OCI-LY1 (cell line): Measurements from ENCODE around the gene SH3PXD2A.

Source experiments
- H2AFZ ChIP-seq: fragments of 200-600 bp; sonication (generic), shearing (Covaris generic); 2 replicates; pipeline ENCODE4 v1.6.0; 2014; ENCODE audit warnings: antibody characterized with exemption, mild to moderate bottlenecking, low read length
- H3F3A ChIP-seq: fragments of 200-600 bp; sonication (generic), shearing (Covaris generic); 2 replicates; pipeline ENCODE4 v1.6.0; 2014; ENCODE audit warnings: mild to moderate bottlenecking, antibody characterized with exemption, low read length, moderate library complexity; ENCODE audit not compliant: insufficient read depth
- H3K27ac ChIP-seq: fragments of 200-600 bp; sonication (generic); 2 replicates; pipeline ENCODE4 v1.5.1; 2014; ENCODE audit warnings: low read length, mixed run types, mild to moderate bottlenecking, low read depth; ENCODE audit not compliant: poor library complexity, severe bottlenecking
- H3K27me3 ChIP-seq: fragments of 200-600 bp; sonication (generic); 2 replicates; pipeline ENCODE4 v1.6.0; 2014; ENCODE audit warnings: antibody characterized with exemption, mild to moderate bottlenecking, low read length, moderate library complexity; ENCODE audit not compliant: insufficient read depth
- H3K36me3 ChIP-seq: fragments of 200-600 bp; sonication (generic); 2 replicates; pipeline ENCODE4 v1.6.1; 2014; ENCODE audit warnings: mild to moderate bottlenecking, antibody characterized with exemption, low read length, moderate library complexity, mixed read lengths; ENCODE audit not compliant: insufficient read depth
- H3K4me1 ChIP-seq: fragments of 200-600 bp; sonication (generic); 2 replicates; pipeline ENCODE4 v1.5.1; 2014; ENCODE audit warnings: mild to moderate bottlenecking, low read length, moderate library complexity; ENCODE audit not compliant: insufficient read depth, severe bottlenecking
- H3K4me2 ChIP-seq: fragments of 200-600 bp; sonication (generic), shearing (Covaris generic); 2 replicates; pipeline ENCODE4 v1.6.1; 2014; ENCODE audit warnings: low read length
- H3K4me3 ChIP-seq: fragments of 200-600 bp; sonication (generic); 2 replicates; pipeline ENCODE4 v1.5.1; 2014; ENCODE audit warnings: low read length, low read depth, mild to moderate bottlenecking, mixed read lengths; ENCODE audit not compliant: poor library complexity, severe bottlenecking
- H3K79me2 ChIP-seq: fragments of 200-600 bp; shearing (Covaris generic); 2 replicates; pipeline ENCODE4 v1.6.1; 2016; ENCODE audit warnings: mixed run types, low read length, mixed read lengths; ENCODE audit not compliant: insufficient read depth
- H3K9ac ChIP-seq: fragments of 200-600 bp; sonication (generic), shearing (Covaris generic); 2 replicates; pipeline ENCODE4 v1.6.1; 2014; ENCODE audit warnings: mild to moderate bottlenecking, low read length, mixed read lengths
- H3K9me2 ChIP-seq: fragments of 200-600 bp; sonication (generic), shearing (Covaris generic); 2 replicates; pipeline ENCODE4 v1.6.1; 2014; ENCODE audit warnings: low read depth, mild to moderate bottlenecking, low read length, mixed read lengths
- H3K9me3 ChIP-seq: fragments of 200-600 bp; shearing (Covaris generic); 2 replicates; pipeline ENCODE4 v1.6.1; 2014; ENCODE audit warnings: low read length, mixed read lengths
- H4K20me1 ChIP-seq: fragments of 200-600 bp; sonication (generic), shearing (Covaris generic); 2 replicates; pipeline ENCODE4 v1.6.0; 2016; ENCODE audit warnings: mild to moderate bottlenecking, low read length; ENCODE audit not compliant: insufficient read depth
- CTCF ChIP-seq: fragments of 200-600 bp; sonication (generic), shearing (Covaris generic); IDR thresholded peaks from 2 replicates; pipeline ENCODE4 v1.5.1; 2017; ENCODE audit warnings: mild to moderate bottlenecking, antibody characterized with exemption, low read length, moderate library complexity, mixed read lengths
- EZH2 ChIP-seq: fragments of 200-600 bp; sonication (generic), shearing (Covaris generic); IDR thresholded peaks from 2 replicates; pipeline ENCODE4 v1.8.0; 2017; ENCODE audit warnings: borderline replicate concordance, mixed run types, mild to moderate bottlenecking, antibody characterized with exemption, low read length, moderate library complexity, mixed read lengths

The SH3PXD2A gene

GRCh38 chr10:103758294-103758681 is 97.1 kb downstream of the SH3PXD2A start:
- Histone ChIP-seq H3F3A (no peaks in the 10 kb centered on the region), H3K9me3 (no peaks in the 10 kb centered on the region), H3K4me3 (no peak overlapping the region), H3K79me2 (no peaks in the 10 kb centered on the region), H4K20me1 (no peaks in the 10 kb centered on the region), H3K27me3 (peaks cover 5% of the 10 kb centered on the region; the same call in 1 of the 2 replicates), H3K9ac (no peak overlapping the region), H2AFZ (no peak overlapping the region), H3K9me2 (no peaks in the 10 kb centered on the region), H3K27ac (no peak overlapping the region), H3K4me1 (peaks cover 14% of the 10 kb centered on the region), H3K36me3 (no peaks in the 10 kb centered on the region), H3K4me2 (no peak overlapping the region)
- TF ChIP-seq CTCF = no peak
- no peak for TF ChIP-seq EZH2

GRCh38 chr10:103757531-103758293 is 97.7 kb downstream of the SH3PXD2A start:
- Histone ChIP-seq H3K4me3 (no peak overlapping the region), H3F3A (no peaks in the 10 kb centered on the region), H2AFZ (no peak overlapping the region)

GRCh38 chr10:103756277-103756869 is 99.0 kb downstream of the SH3PXD2A start:
- H3K79me2 ChIP-seq = no peaks in the 10 kb centered on the region
- H3F3A ChIP-seq = no peaks in the 10 kb centered on the region
- no peaks in the 10 kb centered on the region for H3K36me3 ChIP-seq
- no peaks in the 10 kb centered on the region for H3K9me2 ChIP-seq
- peaks cover 5% of the 10 kb centered on the region; the same call in 1 of the 2 replicates for H3K27me3 ChIP-seq
- no peak overlapping the region for H3K27ac ChIP-seq
- no peak overlapping the region for H2AFZ ChIP-seq
- no peak overlapping the region for H3K9ac ChIP-seq
- no peak overlapping the region for H3K4me2 ChIP-seq
- no peak overlapping the region for H3K4me3 ChIP-seq
- peaks cover 12% of the 10 kb centered on the region for H3K4me1 ChIP-seq
- H3K9me3 ChIP-seq = no peaks in the 10 kb centered on the region
- TF ChIP-seq CTCF = no peak
- TF ChIP-seq EZH2 = no peak
- H4K20me1 ChIP-seq = no peaks in the 10 kb centered on the region

More at GRCh38 chr10:103757531-103758293, 97.7 kb downstream of the SH3PXD2A start:
- H3K9ac ChIP-seq = no peak overlapping the region
- TF ChIP-seq CTCF = no peak
- no peak for TF ChIP-seq EZH2
- no peaks in the 10 kb centered on the region for H3K9me2 ChIP-seq
- no peaks in the 10 kb centered on the region for H3K9me3 ChIP-seq
- H3K79me2 ChIP-seq = no peaks in the 10 kb centered on the region
- H3K4me1 ChIP-seq = peaks cover 12% of the 10 kb centered on the region
- no peaks in the 10 kb centered on the region for H3K36me3 ChIP-seq
- no peak overlapping the region for H3K27ac ChIP-seq
- H3K4me2 ChIP-seq = no peak overlapping the region
- peaks cover 5% of the 10 kb centered on the region; the same call in 1 of the 2 replicates for H3K27me3 ChIP-seq
- no peaks in the 10 kb centered on the region for H4K20me1 ChIP-seq
